Cardiac fibroblast (primary cell): ENCODE data around the gene SAPCD2.

ENCODE experiments used
- DNase-seq, 2 donors: peaks; one replicate each; pipeline versions ENCODE4 v3.0.0 to v3.0.0-alpha.2; 2010; ENCODE audit warnings: low read depth in 2 of 2
- H3K4me3 ChIP-seq, 2 donors: replicated peaks in 1 of 2; 1 replicate in 1 of 2; 2 replicates in 1 of 2; pipeline ENCODE4 v1.5.1; 2011; ENCODE audit warnings: low read depth in 2 of 2, low read length in 2 of 2, mild to moderate bottlenecking in 2 of 2, moderate library complexity in 1 of 2
- CTCF ChIP-seq: IDR thresholded peaks from one replicate; pipeline ENCODE4 v1.5.1; 2011; ENCODE audit warnings: low read depth, mild to moderate bottlenecking, low read length, inconsistent platforms

The SAPCD2 gene

GRCh38 chr9:137110911-137111787 is 40.8 kb upstream of the SAPCD2 start:
- no peak overlapping the region for H3K4me3 ChIP-seq
- no peak for DNase-seq

GRCh38 chr9:137110147-137110910 is 40.0 kb upstream of the SAPCD2 start:
- DNase-seq: no peak
- no peak for TF ChIP-seq CTCF
- no peak overlapping the region for H3K4me3 ChIP-seq

More at GRCh38 chr9:137110911-137111787, 40.8 kb upstream of the SAPCD2 start:
- no peak for TF ChIP-seq CTCF

- TF ChIP-seq CTCF: no peak
- no peak for DNase-seq
- no peak overlapping the region for H3K4me3 ChIP-seq
These were observed 39.1 kb upstream of the SAPCD2 start for GRCh38 chr9:137109250-137110146.

GRCh38 chr9:137108608-137109249 is 38.4 kb upstream of the SAPCD2 start:
- no peak for TF ChIP-seq CTCF
- no peak overlapping the region for H3K4me3 ChIP-seq
- DNase-seq: no peak

GRCh38 chr9:137107982-137108381 is 37.6 kb upstream of the SAPCD2 start:
- TF ChIP-seq CTCF: no peak
- no peak overlapping the region for H3K4me3 ChIP-seq

More at GRCh38 chr9:137107982-137108381, 37.6 kb upstream of the SAPCD2 start:
- no peak for DNase-seq
